ENCODE results near the gene FDXR. TPM values are rescaled to one million over a fixed set of nuclear protein-coding genes. Genes with fewer than 3 reads are reported as not detected.
A peak's percentile ranks its signal among the peaks of the same experiment; 100 is the strongest.

The FDXR gene
- total RNA-seq, 1 experiment from 2014 or later: 39.7 TPM

- no peak overlapping the region for H4K5ac ChIP-seq (ENCODE audit: insufficient read length, low read depth, low read length)
- WGBS (ENCODE audit: extremely low coverage, insufficient read length, low lambda C conversion rate): no CpG with 5 or more reads among the region's 6 CpGs
- peaks cover 57% of the 10 kb centered on the region for H3K27me3 Mint-ChIP-seq (ENCODE audit: low read depth)
Measured at GRCh38 chr17:74920642-74921025, 47.8 kb upstream of the FDXR start.

More at GRCh38 chr17:74920642-74921025, 47.8 kb upstream of the FDXR start:
- Histone ChIP-seq H2AFZ (ENCODE audit: low read length) (no peak overlapping the region), H3K14ac (ENCODE audit: insufficient read depth, low read length) (no peak overlapping the region), H3K27me3 (ENCODE audit: insufficient read depth, low read length) (peaks cover 32% of the 10 kb centered on the region), H4K8ac (replicated peaks; ENCODE audit: insufficient read length, low read depth, low read length) (no peak overlapping the region), H3K4ac (ENCODE audit: low read depth, low read length) (no peak overlapping the region), H3K56ac (ENCODE audit: insufficient read length, low read depth, low read length) (no peak overlapping the region), H3T11ph (ENCODE audit: low read length) (no peak overlapping the region), H2AK5ac (ENCODE audit: insufficient read length, low read length) (no peak overlapping the region), H3K23me2 (ENCODE audit: insufficient read length, low read depth, low read length, poor library complexity, severe bottlenecking) (peaks cover 5% of the 10 kb centered on the region), H2BK12ac (ENCODE audit: insufficient read length, low read depth, low read length) (no peak overlapping the region), H3K79me2 (ENCODE audit: insufficient read depth, low read length) (no peaks in the 10 kb centered on the region), H2BK120ac (ENCODE audit: low read depth, low read length, poor library complexity, severe bottlenecking) (no peak overlapping the region), H3K27ac (ENCODE audit: insufficient read length, low read depth, low read length) (no peak overlapping the region), H3K9me3 (ENCODE audit: control insufficient read depth, low read depth, low read length) (no peaks in the 10 kb centered on the region), H3K4me1 (ENCODE audit: insufficient read depth, low read length) (no peaks in the 10 kb centered on the region), H3K9ac (ENCODE audit: extremely low read depth, insufficient read length, low read length) (no peak overlapping the region), H2BK20ac (ENCODE audit: low read depth, low read length, poor library complexity, severe bottlenecking) (no peak overlapping the region), H4K91ac (ENCODE audit: insufficient read length, low read depth, low read length) (no peak overlapping the region), H4K20me1 (ENCODE audit: control insufficient read depth, insufficient read depth, insufficient read length) (no peaks in the 10 kb centered on the region), H2BK5ac (ENCODE audit: insufficient read length, low read length) (no peak overlapping the region), H3K79me1 (ENCODE audit: insufficient read depth, low read depth, low read length, poor library complexity, severe bottlenecking) (no peaks in the 10 kb centered on the region), H3K4me2 (ENCODE audit: insufficient read depth, insufficient read length, low read length) (no peak overlapping the region), H3K23ac (ENCODE audit: insufficient read length, low read depth, low read length) (no peak overlapping the region), H2BK15ac (ENCODE audit: low read depth, low read length) (no peak overlapping the region), H3K18ac (ENCODE audit: insufficient read length, low read depth, low read length) (no peak overlapping the region)
- Mint-ChIP-seq H3K9me3 (peaks cover 0 to 5% of the 10 kb centered on the region in 2 experiments; a peak in 1 of 5 replicates), H3K4me3 (peak overlapping the region in 1 of 2 experiments; percentile 50; a peak in 1 of 5 replicates), H3K27ac (no peak overlapping the region), H3K36me3 (ENCODE audit: insufficient read depth in 1 of 3, low read depth in 3 of 3) (no peaks in the 10 kb centered on the region; a peak in 1 of 7 replicates), H3K4me1 (peaks cover 18 to 42% of the 10 kb centered on the region in 2 experiments)
- no peak for DNase-seq
- no peak for TF ChIP-seq CTCF (conservative IDR thresholded peaks at IDR 0.05)

All from H9 (cell line).